MM.1S (cell line): ENCODE data around the gene URI1.
A peak's percentile ranks its signal among the peaks of the same experiment; 100 is the strongest.

Experiments
- DNase-seq: peaks from one replicate; pipeline ENCODE4 v3.0.0-alpha.2; 2015
- H2AFZ ChIP-seq: fragments of 300-600 bp; sonication (generic); 2 replicates; pipeline ENCODE4 v1.6.0; 2016; ENCODE audit warnings: antibody characterized with exemption, low read length
- H3F3A ChIP-seq: fragments of 300-600 bp; sonication (generic); 2 replicates; pipeline ENCODE4 v1.6.1; 2016; ENCODE audit warnings: mild to moderate bottlenecking, antibody characterized with exemption, low read length, moderate library complexity, mixed read lengths; ENCODE audit not compliant: insufficient read depth
- H3K27ac ChIP-seq: fragments of 300-600 bp; sonication (generic); 2 replicates; pipeline ENCODE4 v1.5.1; 2016; ENCODE audit warnings: mild to moderate bottlenecking, low read length
- H3K27me3 ChIP-seq: fragments of 300-600 bp; sonication (generic); replicated peaks from 2 replicates; pipeline ENCODE4 v1.6.0; 2016; ENCODE audit warnings: low read length; ENCODE audit not compliant: insufficient read depth
- H3K36me3 ChIP-seq: fragments of 300-600 bp; sonication (generic); replicated peaks from 2 replicates; pipeline ENCODE4 v1.6.1; 2016; ENCODE audit warnings: mild to moderate bottlenecking, low read length, mixed read lengths; ENCODE audit not compliant: insufficient read depth
- H3K4me1 ChIP-seq: fragments of 300-600 bp; sonication (generic); 2 replicates; pipeline ENCODE4 v1.6.1; 2016; ENCODE audit warnings: low read length, mixed read lengths
- H3K4me2 ChIP-seq: fragments of 300-600 bp; sonication (generic); 2 replicates; pipeline ENCODE4 v1.6.0; 2016; ENCODE audit warnings: low read depth, low read length
- H3K4me3 ChIP-seq: fragments of 300-600 bp; sonication (generic); 2 replicates; pipeline ENCODE4 v1.5.1; 2016; ENCODE audit warnings: low read length, mixed read lengths
- H3K79me2 ChIP-seq: fragments of 300-600 bp; sonication (generic); 2 replicates; pipeline ENCODE4 v1.6.1; 2016; ENCODE audit warnings: mixed run types, low read length, mixed read lengths
- H3K9ac ChIP-seq: fragments of 300-600 bp; sonication (generic); 2 replicates; pipeline ENCODE4 v1.6.1; 2016; ENCODE audit warnings: low read length, mixed read lengths
- H3K9me2 ChIP-seq: fragments of 300-600 bp; sonication (generic); replicated peaks from 2 replicates; pipeline ENCODE4 v1.6.1; 2016; ENCODE audit warnings: mild to moderate bottlenecking, low read length, mixed read lengths; ENCODE audit not compliant: insufficient read depth
- H3K9me3 ChIP-seq: fragments of 300-600 bp; sonication (generic); replicated peaks from 2 replicates; pipeline ENCODE4 v1.6.1; 2016; ENCODE audit warnings: mild to moderate bottlenecking, low read length, mixed read lengths; ENCODE audit not compliant: insufficient read depth
- H4K20me1 ChIP-seq: fragments of 300-600 bp; sonication (generic); 2 replicates; pipeline ENCODE4 v1.6.1; 2016; ENCODE audit warnings: mild to moderate bottlenecking, low read length, moderate library complexity, mixed read lengths; ENCODE audit not compliant: insufficient read depth
- EZH2 ChIP-seq: fragments of 300-600 bp; sonication (generic); optimal IDR thresholded peaks from 2 replicates; pipeline ENCODE3; 2017; ENCODE audit warnings: low read depth, mild to moderate bottlenecking, antibody characterized with exemption, low read length, mixed read lengths
- EZH2phosphoT487 ChIP-seq: fragments of 300-600 bp; sonication (generic); IDR thresholded peaks from 2 replicates; pipeline ENCODE4 v1.6.1; 2018; ENCODE audit warnings: antibody characterized with exemption, low read length
- TF ChIP-seq, protein P1 (sequence below): fragments of 300-600 bp; sonication (generic); IDR thresholded peaks from 2 replicates; pipeline ENCODE4 v1.5.1; 2016; ENCODE audit warnings: antibody characterized with exemption, low read length, mixed read lengths

The URI1 gene

GRCh38 chr19:30062907-30063649 lies 121.0 kb downstream of the URI1 start:
- no peak for TF ChIP-seq EZH2
- no peak for TF ChIP-seq EZH2phosphoT487
- TF ChIP-seq, protein P1, sequence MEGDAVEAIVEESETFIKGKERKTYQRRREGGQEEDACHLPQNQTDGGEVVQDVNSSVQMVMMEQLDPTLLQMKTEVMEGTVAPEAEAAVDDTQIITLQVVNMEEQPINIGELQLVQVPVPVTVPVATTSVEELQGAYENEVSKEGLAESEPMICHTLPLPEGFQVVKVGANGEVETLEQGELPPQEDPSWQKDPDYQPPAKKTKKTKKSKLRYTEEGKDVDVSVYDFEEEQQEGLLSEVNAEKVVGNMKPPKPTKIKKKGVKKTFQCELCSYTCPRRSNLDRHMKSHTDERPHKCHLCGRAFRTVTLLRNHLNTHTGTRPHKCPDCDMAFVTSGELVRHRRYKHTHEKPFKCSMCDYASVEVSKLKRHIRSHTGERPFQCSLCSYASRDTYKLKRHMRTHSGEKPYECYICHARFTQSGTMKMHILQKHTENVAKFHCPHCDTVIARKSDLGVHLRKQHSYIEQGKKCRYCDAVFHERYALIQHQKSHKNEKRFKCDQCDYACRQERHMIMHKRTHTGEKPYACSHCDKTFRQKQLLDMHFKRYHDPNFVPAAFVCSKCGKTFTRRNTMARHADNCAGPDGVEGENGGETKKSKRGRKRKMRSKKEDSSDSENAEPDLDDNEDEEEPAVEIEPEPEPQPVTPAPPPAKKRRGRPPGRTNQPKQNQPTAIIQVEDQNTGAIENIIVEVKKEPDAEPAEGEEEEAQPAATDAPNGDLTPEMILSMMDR = no peak
- no peaks in the 10 kb centered on the region for H3K9me2 ChIP-seq
- H3K27ac ChIP-seq = no peak overlapping the region
- no peaks in the 10 kb centered on the region for H3K9me3 ChIP-seq
- DNase-seq = no peak
- H3K4me3 ChIP-seq = no peak overlapping the region
- H3K9ac ChIP-seq = no peak overlapping the region
- no peaks in the 10 kb centered on the region for H4K20me1 ChIP-seq
- no peaks in the 10 kb centered on the region for H3K36me3 ChIP-seq
- H3K4me1 ChIP-seq = no peaks in the 10 kb centered on the region
- H3K79me2 ChIP-seq = no peaks in the 10 kb centered on the region
- peaks cover 62% of the 10 kb centered on the region for H3K27me3 ChIP-seq
- no peak overlapping the region for H2AFZ ChIP-seq
- H3F3A ChIP-seq = no peaks in the 10 kb centered on the region
- H3K4me2 ChIP-seq = no peak overlapping the region

- Histone ChIP-seq H4K20me1 (no peaks in the 10 kb centered on the region), H3K36me3 (no peaks in the 10 kb centered on the region), H3K9me3 (no peaks in the 10 kb centered on the region), H3K4me3 (peak overlapping the region; percentile 25; the same call in 1 of the 2 replicates), H3K9ac (no peak overlapping the region), H3K79me2 (no peaks in the 10 kb centered on the region), H3K9me2 (no peaks in the 10 kb centered on the region), H3F3A (no peaks in the 10 kb centered on the region), H3K4me2 (peak overlapping the region; percentile 64), H3K27ac (no peak overlapping the region), H2AFZ (peak overlapping the region; percentile 65), H3K27me3 (peaks cover 57% of the 10 kb centered on the region), H3K4me1 (no peaks in the 10 kb centered on the region)
- TF ChIP-seq, protein P1 = no peak
- no peak for TF ChIP-seq EZH2phosphoT487
- no peak for TF ChIP-seq EZH2
- no peak for DNase-seq
Observed at GRCh38 chr19:30063650-30064347, 121.8 kb downstream of the URI1 start.

DNA sequence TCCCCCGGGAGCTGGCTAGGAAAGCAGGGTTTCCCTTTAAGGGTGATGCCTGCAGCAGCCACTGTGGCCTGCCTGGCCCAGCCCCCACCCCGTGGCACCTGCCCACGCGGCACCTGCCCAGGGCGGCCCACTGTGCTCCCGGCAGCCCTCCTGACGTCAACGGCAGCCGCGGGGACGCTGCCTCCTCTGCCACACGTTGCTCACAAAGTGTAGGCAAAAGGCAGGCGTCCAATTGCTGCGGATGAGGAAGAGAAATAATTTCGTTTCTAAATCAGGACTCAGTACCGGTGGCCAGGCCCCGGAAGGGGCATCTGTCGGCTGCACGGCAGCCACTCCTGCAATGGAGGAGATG lies 122.3 kb downstream of the URI1 start:
- H3K36me3 ChIP-seq = no peaks in the 10 kb centered on the region
- no peak overlapping the region for H3K9ac ChIP-seq
- H3F3A ChIP-seq = no peaks in the 10 kb centered on the region
- TF ChIP-seq EZH2 (no peak), EZH2phosphoT487 (no peak)
- TF ChIP-seq, protein P1 = no peak
- H3K27ac ChIP-seq = no peak overlapping the region
- H2AFZ ChIP-seq = peak overlapping the region; percentile 65
- H3K4me2 ChIP-seq = peak overlapping the region; percentile 64
- H3K9me2 ChIP-seq = no peaks in the 10 kb centered on the region
- no peaks in the 10 kb centered on the region for H3K9me3 ChIP-seq
- no peaks in the 10 kb centered on the region for H3K79me2 ChIP-seq
- H4K20me1 ChIP-seq = no peaks in the 10 kb centered on the region
- DNase-seq = no peak
- H3K4me3 ChIP-seq = peak overlapping the region; percentile 25
- H3K27me3 ChIP-seq = peaks cover 53% of the 10 kb centered on the region
- no peaks in the 10 kb centered on the region for H3K4me1 ChIP-seq
